Measurements from ENCODE around the gene FBLN2. TPM values are rescaled to one million over a fixed set of nuclear protein-coding genes. Genes with fewer than 3 reads are reported as not detected.

The FBLN2 gene
- total and polyA plus RNA-seq, 2 of the 4 experiments (the other 2 are of a cell fraction): 11.8 to 60.8 TPM

DNA sequence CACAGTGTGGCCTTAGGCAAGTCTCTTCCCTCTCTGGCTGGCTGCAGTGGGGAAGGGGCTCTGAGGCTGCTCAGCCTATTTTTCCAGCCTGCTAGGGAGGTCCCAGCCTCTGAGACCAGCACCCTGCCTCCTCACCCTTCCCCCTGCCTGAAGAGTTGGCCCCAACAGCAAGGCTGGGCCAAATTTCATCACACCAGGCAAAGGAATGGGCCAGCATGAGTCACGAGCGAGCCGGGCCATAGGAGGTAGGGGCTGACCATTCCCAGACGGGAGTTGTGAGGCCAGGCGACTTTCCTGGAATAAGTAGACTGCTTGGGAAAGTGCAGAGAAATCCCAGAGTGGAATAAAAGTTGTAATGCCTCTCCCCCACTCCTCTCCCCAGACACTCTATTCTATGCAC is 5.7 kb upstream of the FBLN2 start:
- peak overlapping the region; percentile 79 for H2AFZ ChIP-seq (replicated peaks; ENCODE audit: low read length, poor library complexity)
- no peak overlapping the region for H3K56ac ChIP-seq (ENCODE audit: extremely low read depth, insufficient read depth, low read length)
- peak overlapping the region; percentile 93 for H2AK9ac ChIP-seq (replicated peaks; ENCODE audit: low read depth, low read length, poor library complexity)
- peak overlapping the region; percentile 17 for H3K9ac ChIP-seq (ENCODE audit: low read depth, low read length)
- intact Hi-C loops (cut with micrococcal nuclease): no loop called here
- TF ChIP-seq BHLHE40 (IDR thresholded peaks at IDR 0.05; ENCODE audit: low read depth, low read length) (no peak), CEBPB (IDR thresholded peaks at IDR 0.05; ENCODE audit: low read depth, low read length) (peak; percentile 96), MAZ (IDR thresholded peaks at IDR 0.05; ENCODE audit: borderline replicate concordance, low read depth, low read length) (peak; percentile 73; the same call in 1 of the 2 replicates), MAFK (IDR thresholded peaks at IDR 0.05; ENCODE audit: low read depth, low read length) (no peak), FOS (IDR thresholded peaks at IDR 0.05; ENCODE audit: low read depth, low read length) (peak; percentile 90), RAD21 (IDR thresholded peaks at IDR 0.05; ENCODE audit: low read length) (no peak), RCOR1 (IDR thresholded peaks at IDR 0.05; ENCODE audit: insufficient replicate concordance, low read length) (peak; percentile 71)
- TF ChIP-seq, protein P1, sequence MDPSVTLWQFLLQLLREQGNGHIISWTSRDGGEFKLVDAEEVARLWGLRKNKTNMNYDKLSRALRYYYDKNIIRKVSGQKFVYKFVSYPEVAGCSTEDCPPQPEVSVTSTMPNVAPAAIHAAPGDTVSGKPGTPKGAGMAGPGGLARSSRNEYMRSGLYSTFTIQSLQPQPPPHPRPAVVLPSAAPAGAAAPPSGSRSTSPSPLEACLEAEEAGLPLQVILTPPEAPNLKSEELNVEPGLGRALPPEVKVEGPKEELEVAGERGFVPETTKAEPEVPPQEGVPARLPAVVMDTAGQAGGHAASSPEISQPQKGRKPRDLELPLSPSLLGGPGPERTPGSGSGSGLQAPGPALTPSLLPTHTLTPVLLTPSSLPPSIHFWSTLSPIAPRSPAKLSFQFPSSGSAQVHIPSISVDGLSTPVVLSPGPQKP (IDR thresholded peaks at IDR 0.05; ENCODE audit: borderline replicate concordance, low read depth, low read length): no peak
- H3K27ac ChIP-seq (ENCODE audit: insufficient read depth, low read length): peak overlapping the region; percentile 89
- H3K9me1 ChIP-seq (ENCODE audit: insufficient read depth, low read length): peaks cover 26% of the 10 kb centered on the region
- H3K9me3 ChIP-seq (ENCODE audit: control insufficient read depth, insufficient read depth, low read length): 0 out of 2 replicates have a peak, but pooled peaks cover 3% of the 10 kb centered on the region
- no peaks in the 10 kb centered on the region for H3K79me1 ChIP-seq (ENCODE audit: low read depth in 1 of 2, low read length in 2 of 2)
- ChIA-PET POLR2A (ENCODE audit: unreplicated experiment) (no interaction called here), CTCF (no interaction called here)
- peak overlapping the region; percentile 56; the same call in 1 of the 2 replicates for H3K23ac ChIP-seq (ENCODE audit: low read depth, low read length)
- peak overlapping the region; percentile 81; the same call in 1 of the 2 replicates for H3K14ac ChIP-seq (replicated peaks; ENCODE audit: low read depth, low read length)
- H2BK20ac ChIP-seq (ENCODE audit: low read depth, low read length): peak overlapping the region; percentile 98
- peak; percentile 87 for DNase-seq
- peak overlapping the region; percentile 95 for H3K4ac ChIP-seq (ENCODE audit: low read depth, low read length)
- H3K4me3 ChIP-seq (ENCODE audit: insufficient read depth, low read depth, low read length): no peak overlapping the region
- H4K8ac ChIP-seq (ENCODE audit: low read depth in 2 of 2, low read length in 2 of 2): peak overlapping the region in 1 of 2 experiments; percentile 90; a peak in 2 of 4 replicates
- peak overlapping the region; percentile 65 for H3K18ac ChIP-seq (ENCODE audit: low read depth, low read length)
- H2BK5ac ChIP-seq (ENCODE audit: low read depth, low read length, poor library complexity, severe bottlenecking): peak overlapping the region; percentile 91
- H4K5ac ChIP-seq (ENCODE audit: low read depth, low read length): peak overlapping the region; percentile 62
- no CpG with 5 or more reads among the region's 5 CpGs for WGBS, 2 experiments (ENCODE audit: extremely low coverage in 2 of 2, insufficient read length in 1 of 2)
- no peaks in the 10 kb centered on the region for H3K27me3 ChIP-seq (ENCODE audit: control insufficient read depth, insufficient read depth, low read length)
- peaks cover 31% of the 10 kb centered on the region for H3K4me1 ChIP-seq (ENCODE audit: control insufficient read depth, insufficient read depth, low read length)
- BruUV-seq (replicated peaks): no TSS peak
- peak; percentile 74 for ATAC-seq (ENCODE audit: low read depth)
- dilution Hi-C loops (cut with HindIII; ENCODE audit: low sequenced_read_pairs, unreplicated experiment): no loop called here
- in situ Hi-C loops (cut with MboI; ENCODE audit: low sequenced_read_pairs): no loop called here
- peak overlapping the region; percentile 90 for H4K91ac ChIP-seq (ENCODE audit: insufficient read depth, low read depth, low read length)
- no peaks in the 10 kb centered on the region for H3K36me3 ChIP-seq (ENCODE audit: control insufficient read depth, insufficient read depth, low read length)
- peak overlapping the region; percentile 74 for H2AK5ac ChIP-seq (ENCODE audit: low read depth, low read length)
- peak overlapping the region; percentile 23; the same call in 1 of the 2 replicates for H3K4me2 ChIP-seq (ENCODE audit: low read depth, low read length)
- peak overlapping the region; percentile 72; the same call in 2 of the 3 replicates for H2BK15ac ChIP-seq (ENCODE audit: low read depth, low read length)
- H2BK120ac ChIP-seq (ENCODE audit: low read depth, low read length): peak overlapping the region; percentile 97
- H4K20me1 ChIP-seq (ENCODE audit: insufficient read depth, low read length): no peaks in the 10 kb centered on the region

Data from IMR-90 (cell line).